OCI-LY3 (cell line): ENCODE results near the gene CDK4.

Experiments used
- CTCF ChIP-seq: fragments of 200-600, 300-600 bp; sonication (generic); IDR thresholded peaks from 2 replicates; pipeline ENCODE4 v1.5.1; 2014; ENCODE audit warnings: antibody characterized with exemption, low read length, low read depth
- EZH2phosphoT487 ChIP-seq: fragments of 200-600 bp; shearing (Covaris generic); IDR thresholded peaks from 2 replicates; pipeline ENCODE4 v1.6.1; 2018; ENCODE audit warnings: antibody characterized with exemption, mixed run types, low read depth

DNA sequence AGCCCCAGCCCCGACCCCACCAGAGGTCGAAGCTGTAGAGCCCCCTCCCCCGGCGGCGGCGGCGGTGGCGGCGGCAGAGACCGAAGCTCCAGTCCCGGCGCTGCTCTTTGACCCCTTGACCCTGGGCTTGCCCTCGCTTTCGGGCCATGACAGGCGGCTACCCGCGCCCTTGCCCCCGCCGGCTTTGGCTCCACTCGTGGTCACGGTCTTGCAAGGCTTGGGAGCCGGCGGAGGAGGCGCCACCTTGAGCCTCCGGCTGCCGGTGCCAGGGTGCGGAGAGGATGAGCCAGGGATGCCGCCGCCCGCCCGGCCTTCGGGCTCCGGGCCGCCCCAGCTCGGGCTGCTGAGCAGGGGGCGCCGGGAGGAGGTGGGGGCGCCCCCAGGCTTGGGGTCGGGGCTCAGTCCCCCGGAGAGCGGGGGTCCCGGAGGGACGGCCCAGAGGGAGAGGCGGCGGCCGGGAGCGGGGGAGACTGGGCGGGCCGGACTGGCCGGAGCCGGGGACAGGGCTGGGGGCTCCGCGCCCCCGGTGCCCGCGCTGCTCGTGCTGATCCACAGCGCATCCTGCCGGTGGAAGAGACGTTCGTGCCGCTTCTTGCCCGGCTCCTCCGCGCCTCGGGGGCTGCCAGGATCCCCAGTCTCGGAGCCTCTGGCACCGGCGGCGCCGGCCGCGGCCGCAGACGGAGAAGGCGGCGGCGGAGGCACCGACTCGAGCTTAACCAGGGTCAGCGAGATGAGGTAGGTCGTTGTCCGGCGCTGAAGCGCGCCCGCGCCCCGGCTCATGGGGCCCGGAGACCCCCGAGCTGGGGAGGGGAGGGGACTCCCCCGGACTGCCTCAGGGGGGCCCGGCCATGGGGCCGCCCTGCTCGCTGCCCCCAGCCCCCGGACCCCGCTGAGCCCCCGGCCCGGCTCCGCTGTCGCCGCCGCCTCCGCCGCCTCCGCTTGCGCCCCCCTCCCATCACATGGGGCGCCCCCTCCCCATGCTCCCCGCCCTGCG lies 14.3 kb downstream of the CDK4 start:
- TF ChIP-seq CTCF (no peak), EZH2phosphoT487 (no peak)
